ENCODE data around the gene CALML4.
"Not testable (repeated sequence)": the region's sequence is repeated elsewhere in the genome, so short reads cannot be mapped to it uniquely, and the experiment has no call there.

Gene CALML4

DNA sequence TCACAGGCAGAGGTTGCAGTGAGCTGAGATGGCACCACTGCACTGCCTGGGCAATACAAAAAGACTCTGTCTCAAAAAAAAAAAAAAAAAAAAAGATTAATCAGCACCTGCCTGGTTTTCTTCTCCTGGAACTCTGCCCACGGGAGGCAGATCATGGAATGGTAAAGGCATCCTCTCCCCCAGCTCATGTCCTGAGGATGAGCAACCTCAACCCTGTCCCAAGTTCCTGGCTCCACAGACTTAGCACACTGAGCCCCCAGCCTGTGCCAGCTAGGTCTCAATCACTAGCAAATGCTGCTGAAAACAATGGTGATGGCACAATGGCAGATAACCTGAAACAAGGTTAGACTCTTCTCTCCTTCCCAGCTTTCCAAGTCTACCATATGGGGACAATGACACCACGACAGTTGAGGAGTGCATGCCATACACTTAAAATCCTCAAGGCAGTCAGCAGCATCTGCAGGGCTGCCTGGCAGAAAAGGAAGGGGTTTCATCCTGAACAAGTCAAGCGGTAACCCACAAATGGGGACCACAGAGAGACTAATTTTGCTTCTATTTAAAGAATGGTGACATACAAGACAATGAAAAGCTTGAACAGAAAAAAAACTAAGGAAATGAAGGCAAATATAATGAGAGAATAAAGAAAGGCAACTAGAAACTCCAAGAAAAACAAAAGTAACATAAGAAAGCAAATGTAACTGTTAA lies 19.6 kb upstream of the CALML4 start:
- peak; percentile 18 for DNase-seq

- DNase-seq = no peak
Measured at GRCh38 chr15:68224108-68224507, 19.0 kb upstream of the CALML4 start.

DNA sequence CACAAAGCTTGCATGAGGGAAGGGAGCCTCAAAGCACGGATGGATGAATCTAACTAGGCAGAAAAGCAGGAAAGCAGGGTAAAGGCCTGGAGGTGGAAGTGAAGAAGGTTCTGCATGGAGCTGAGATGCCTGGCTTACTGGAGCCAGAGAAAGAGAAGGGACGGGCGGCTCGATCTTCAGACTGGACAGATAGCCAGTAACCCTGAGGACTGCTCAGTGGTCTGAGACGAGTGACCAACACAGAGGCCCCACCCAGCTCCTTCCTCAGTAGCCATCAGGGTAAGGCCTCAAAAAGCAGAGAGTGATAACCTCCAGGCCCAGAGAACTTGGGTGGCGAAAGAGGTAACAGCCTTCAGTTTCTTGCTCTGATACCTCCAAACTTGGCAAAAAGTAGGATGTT lies 18.0 kb upstream of the CALML4 start:
- DNase-seq = no peak

DNA sequence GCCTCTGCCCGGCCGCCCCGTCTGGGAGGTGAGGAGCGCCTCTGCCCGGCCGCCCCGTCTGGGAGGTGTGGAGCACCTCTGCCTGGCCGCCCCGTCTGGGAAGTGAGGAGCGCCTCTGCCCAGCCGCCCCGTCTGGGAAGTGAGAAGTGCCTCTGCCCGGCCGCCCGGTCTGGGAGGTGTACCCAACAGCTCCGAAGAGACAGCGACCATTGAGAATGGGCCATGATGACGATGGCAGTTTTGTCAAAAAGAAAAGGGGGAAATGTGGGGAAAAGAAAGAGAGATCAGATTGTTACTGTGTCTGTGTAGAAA lies 17.3 kb upstream of the CALML4 start:
- not testable (repeated sequence) for DNase-seq

DNA sequence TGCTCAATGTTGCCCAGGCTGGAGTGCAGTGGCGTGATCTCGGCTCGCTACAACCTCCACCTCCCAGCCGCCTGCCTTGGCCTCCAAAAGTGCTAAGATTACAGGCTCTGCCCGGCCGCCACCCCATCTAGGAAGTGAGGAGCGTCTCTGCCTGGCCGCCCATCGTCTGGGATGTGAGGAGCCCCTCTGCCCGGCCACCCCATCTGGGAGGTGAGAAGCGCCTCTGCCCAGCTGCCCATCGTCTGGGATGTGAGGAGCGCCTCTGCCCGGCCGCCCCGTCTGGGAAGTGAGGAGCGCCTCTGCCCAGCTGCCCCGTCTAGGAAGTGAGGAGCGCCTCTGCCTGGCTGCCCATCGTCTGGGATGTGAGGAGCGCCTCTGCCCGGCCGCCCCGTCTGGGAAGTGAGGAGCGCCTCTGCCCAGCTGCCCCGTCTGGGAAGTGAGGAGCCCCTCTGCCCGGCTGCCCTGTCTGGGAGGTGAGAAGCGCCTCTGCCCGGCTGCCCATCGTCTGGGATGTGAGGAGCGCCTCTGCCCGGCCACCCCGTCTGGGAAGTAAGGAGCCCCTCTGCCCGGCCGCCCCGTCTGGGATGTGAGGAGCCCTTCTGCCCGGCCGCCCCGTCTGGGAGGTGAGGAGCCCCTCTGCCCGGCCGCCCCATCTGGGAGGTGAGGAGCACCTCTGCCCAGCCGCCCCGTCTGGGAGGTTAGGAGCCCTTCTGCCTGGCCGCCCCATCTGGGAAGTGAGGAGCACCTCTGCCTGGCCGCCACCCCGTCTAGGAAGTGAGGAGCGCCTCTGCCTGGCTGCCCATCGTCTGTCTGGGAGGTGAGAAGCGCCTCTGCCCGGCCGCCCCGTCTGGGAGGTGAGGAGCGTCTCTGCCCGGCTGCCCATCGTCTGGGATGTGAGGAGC lies 16.6 kb upstream of the CALML4 start:
- DNase-seq = not testable (repeated sequence)

DNA sequence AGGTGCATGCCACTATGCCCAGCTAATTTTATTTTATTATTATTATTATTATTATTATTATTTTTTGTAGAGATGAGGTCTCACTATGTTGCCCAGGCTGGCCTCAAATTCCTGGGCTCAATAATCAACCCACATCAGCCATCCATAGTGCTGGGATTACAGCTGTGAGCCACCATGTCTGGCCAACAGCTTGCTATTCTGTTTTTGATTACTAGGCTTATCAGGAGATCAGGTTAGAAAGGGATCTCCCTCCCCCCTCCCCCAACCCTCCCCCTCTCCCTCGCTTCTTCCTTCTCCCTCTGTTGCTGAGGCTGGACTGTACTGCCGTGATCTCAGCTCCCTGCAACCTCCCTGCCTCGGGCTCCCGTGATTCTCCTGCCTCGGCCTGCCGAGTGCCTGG lies 15.8 kb upstream of the CALML4 start:
- no peak for DNase-seq

- no peak for DNase-seq
Measured at GRCh38 chr15:68220489-68220888, 15.4 kb upstream of the CALML4 start.

DNA sequence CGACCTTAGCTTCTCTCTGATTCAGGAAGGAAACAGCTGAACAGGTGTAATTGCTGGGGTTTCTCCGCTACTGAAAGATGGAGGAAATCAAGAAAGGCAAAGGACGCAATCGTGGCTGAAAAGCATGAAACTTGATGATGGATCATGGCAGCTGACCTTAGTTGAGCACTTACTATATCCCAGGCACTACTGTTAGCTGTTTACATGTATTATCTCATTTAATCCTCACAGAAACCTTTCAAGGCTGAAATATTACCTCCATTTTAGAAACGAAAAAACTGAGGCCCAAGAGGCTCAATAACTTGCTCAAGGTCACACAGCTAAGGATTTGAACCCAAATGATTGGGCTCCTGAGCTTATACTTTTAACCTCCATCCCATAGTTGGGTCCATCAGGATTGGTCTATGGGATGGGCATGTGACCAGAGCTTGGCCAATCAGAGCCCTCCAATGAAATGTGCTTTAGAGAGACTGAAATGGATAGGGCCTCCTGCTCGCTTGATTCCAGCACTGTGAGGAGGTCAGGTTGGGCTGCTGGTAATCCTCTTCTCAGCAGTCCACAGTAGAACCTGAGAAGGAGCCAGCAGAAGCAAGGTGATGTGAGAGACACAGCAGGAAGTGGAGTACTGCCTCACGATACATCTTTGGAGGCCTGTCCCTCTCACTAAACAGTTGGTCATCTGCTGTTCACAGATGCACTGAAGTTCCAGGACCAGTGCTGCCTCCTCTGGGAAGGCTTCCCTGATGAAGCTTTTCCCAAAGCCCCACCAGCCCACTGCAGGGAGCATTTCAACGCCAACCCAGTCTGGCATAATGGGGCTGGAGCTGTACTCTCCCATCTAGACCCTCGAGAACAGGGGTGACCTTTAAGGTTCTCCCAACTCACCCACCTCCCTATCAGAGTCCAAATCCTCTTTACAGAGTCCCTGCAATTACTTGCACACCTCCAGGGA lies 14.0 kb upstream of the CALML4 start:
- DNase-seq = no peak

GRCh38 chr15:68218331-68218730 lies 13.2 kb upstream of the CALML4 start:
- no peak for DNase-seq

DNA sequence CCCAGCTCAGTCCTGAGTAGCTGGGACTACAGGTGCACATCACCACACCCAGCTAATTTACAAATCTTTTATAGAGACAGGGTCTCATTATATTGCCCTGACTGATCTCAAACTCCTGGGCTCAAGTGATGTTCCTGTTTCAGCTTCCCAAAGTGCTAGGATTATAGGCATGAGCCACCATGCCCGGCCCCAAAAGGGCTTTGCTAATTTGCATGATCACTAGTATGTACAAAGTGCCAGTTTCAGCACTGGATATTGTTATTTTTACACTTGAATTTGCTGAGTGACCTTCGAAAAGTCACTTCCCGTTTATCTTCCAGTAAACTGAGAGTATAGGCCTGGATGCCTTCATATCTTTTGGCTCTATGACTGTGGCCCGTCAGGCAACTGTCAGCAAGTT lies 12.2 kb upstream of the CALML4 start:
- no peak for DNase-seq

GRCh38 chr15:68214838-68215254 lies 9.7 kb upstream of the CALML4 start:
- no peak for DNase-seq

GRCh38 chr15:68213991-68214837 lies 9.1 kb upstream of the CALML4 start:
- DNase-seq = no peak

DNA sequence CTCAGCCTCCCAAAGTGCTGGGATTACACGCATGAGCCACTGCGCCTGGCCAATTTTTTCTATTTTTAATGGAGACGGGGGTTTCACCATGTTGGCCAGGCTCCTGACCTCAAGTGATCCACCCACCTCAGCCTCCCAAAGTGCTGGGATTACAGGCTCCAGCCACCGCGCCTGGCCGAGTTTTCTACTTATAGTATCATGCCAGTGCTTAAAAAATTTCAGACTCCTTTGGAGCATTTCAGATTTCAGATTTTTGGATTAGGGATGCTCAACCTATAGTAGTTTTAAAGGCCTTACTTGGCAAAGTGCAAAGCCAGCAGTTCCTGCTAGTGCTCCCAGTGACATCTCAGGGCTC lies 8.3 kb upstream of the CALML4 start:
- not testable (repeated sequence) for DNase-seq

GRCh38 chr15:68211656-68212320 lies 6.7 kb upstream of the CALML4 start:
- no peak for DNase-seq

DNA sequence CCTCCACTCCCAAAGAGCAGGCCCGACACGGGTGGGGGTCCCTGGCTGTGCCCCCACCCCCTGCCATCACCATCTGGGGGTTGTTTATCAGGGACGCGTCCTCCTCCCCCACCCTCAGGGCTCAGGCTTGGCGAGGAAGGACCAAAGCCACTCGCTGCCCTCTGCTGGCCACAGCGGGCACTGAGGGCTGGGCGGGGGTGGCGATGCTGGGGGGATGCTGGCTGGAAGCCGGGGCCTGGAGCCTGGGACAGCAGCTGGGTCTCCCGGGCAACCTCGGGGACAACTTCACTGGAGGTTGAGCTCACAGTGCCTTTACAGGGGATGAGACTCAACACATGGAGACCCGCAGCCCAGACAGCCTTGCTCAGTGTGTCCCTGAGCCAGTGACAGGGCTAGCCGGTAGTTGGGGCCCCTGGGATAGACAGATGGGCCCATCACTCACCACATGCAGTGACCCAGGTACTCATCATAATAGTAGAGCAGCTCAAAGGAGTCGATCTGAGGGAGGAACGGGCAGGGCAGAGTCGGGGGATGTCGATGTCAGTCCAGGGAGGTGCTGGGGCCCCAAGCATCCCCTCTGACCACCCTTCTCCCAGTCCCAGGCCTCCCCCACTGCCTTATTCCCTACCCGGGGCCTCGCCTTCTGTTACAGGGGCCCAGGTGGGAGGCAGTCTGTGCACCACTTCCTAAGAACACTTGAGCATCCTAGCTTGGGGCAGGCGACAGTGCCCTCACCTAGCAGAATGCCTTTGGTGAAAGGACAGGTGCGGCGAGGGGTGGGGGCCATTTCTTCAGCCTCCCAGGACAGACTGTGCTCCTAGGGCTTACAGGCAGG lies 5.9 kb upstream of the CALML4 start:
- DNase-seq = peak; percentile 33

DNA sequence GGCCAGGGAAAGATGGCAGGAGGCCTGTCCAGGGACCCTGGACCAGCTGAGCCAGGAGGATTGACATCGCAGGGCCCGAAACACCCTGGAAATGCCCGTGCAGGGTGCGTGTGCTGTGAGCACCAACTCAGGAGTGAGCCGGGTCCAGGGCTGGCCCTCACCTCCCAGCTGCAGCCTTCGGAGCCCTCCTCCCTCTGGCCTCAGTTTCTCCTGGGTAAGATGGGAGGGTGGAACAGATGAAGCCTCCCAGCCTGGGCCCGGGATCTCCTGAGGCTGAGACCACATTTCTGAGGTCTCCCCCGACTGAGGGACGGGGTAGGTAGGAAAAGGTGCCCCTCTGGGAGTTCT lies 5.3 kb upstream of the CALML4 start:
- no peak for DNase-seq

DNA sequence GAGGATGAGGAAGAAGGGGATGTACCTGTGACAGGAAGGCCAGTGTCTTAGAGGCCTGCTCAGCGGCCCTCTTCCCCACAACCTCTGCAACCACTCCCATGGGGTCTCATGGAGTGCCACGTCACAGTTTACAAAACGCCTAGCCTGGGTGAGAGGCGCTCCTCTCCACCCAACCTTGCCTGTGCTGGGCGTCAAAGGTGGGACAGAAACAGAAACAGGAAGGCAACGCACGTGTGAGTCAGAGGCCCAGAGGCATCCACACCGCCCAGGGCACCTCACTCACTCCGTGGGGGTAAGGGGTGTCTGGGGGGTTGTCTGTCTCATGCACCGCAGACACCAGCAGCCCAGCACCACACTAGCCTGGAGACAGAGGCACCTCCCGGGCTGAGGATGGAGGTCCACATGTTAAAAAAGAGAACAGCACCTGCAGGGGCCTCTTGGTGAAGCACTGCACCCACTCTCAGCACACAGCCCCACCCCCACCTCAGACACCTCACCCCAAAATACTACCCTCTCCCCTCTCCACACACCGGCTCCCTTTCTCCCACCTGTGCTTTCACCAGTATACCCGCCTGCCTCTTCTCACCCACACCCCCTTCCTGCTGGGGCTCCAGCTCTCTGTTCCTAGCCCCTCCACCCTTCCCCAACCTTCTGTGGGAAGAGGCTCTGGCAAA lies 4.7 kb upstream of the CALML4 start:
- no peak for DNase-seq

GRCh38 chr15:68209272-68209671 lies 4.1 kb upstream of the CALML4 start:
- no peak for DNase-seq

DNA sequence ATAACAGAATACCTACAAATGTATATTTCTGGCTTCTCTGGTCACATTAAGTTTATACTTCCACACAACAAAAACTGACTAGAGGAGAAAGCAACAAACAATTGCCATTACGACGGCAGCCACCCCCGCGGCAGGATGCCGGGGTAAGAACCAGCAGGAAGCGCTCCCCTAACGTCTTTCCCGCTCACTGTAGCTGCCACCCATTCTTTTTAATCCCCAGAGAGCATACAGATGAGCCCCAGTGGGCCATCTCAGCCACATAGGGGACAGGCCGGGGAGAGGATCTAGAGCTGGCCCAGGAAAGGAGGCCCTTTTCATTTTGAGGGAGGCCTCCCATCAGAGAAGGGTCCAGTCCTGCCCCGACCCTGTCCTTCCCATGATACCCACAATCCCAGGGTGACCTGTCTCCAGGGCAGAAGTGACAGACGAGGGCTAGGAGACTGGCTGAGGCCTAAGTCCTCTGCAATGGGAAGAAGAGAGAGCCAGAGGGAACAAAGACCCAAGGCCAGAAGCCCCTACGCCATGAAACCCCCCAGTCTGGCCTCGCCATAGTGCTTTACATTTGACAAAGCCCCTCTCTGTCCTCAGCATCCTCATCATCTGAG lies 3.6 kb upstream of the CALML4 start:
- DNase-seq = no peak

- no peak for DNase-seq
Measured at GRCh38 chr15:68208136-68208535, 3.0 kb upstream of the CALML4 start.
